IMR-90 (cell line): ENCODE measurements around the gene PIK3C2B. TPM values are rescaled to one million over a fixed set of nuclear protein-coding genes. Genes with fewer than 3 reads are reported as not detected.
A peak's percentile ranks its signal among the peaks of the same experiment; 100 is the strongest.

ENCODE experiments used
- ATAC-seq: fragments of 200-7000 bp; cut with Tn5 transposase; 2 replicates; pipeline ENCODE4 v1.9.1; 2020; ENCODE audit warnings: low read depth, mild to moderate bottlenecking, moderate library complexity
- BruUV-seq: library from RNA; stranded (reverse); fragments of 400-500 nt; replicated peaks from 2 replicates; lab custom pipeline; 2021; lab: Mats Ljungman, UMichigan
- CTCF ChIA-PET: fragments of 300-600 bp; formaldehyde crosslinking; extraction: SDS; loops from one replicate; lab custom pipeline; 2021; ENCODE audit warnings: antibody characterized with exemption; lab: Yijun Ruan, JAX
- POLR2A ChIA-PET: fragments of 300-600 bp; sonication (Branson Sonifier 250); formaldehyde crosslinking; loops from one replicate; lab custom pipeline; 2022; ENCODE audit warnings: antibody characterized with exemption; ENCODE audit not compliant: unreplicated experiment; lab: Charles Lee
- DNase-seq: peaks from one replicate; pipeline ENCODE4 v3.0.0; 2013
- H2AFZ ChIP-seq: replicated peaks from 2 replicates; pipeline ENCODE3; 2013; ENCODE audit warnings: low read length, mild to moderate bottlenecking; ENCODE audit not compliant: poor library complexity
- H2AK5ac ChIP-seq: 2 replicates; pipeline ENCODE4 v1.6.1; 2013; ENCODE audit warnings: low read depth, low read length, inconsistent platforms
- H2AK9ac ChIP-seq: replicated peaks from 2 replicates; pipeline ENCODE3; 2013; ENCODE audit warnings: mild to moderate bottlenecking, low read depth, low read length, moderate library complexity; ENCODE audit not compliant: poor library complexity
- H2BK120ac ChIP-seq: 2 replicates; pipeline ENCODE4 v1.6.1; 2013; ENCODE audit warnings: low read depth, low read length, inconsistent platforms
- H2BK15ac ChIP-seq: 3 replicates; pipeline ENCODE4 v1.6.1; 2013; ENCODE audit warnings: low read depth, low read length, inconsistent platforms
- H2BK20ac ChIP-seq: 2 replicates; pipeline ENCODE4 v1.6.1; 2013; ENCODE audit warnings: low read depth, mild to moderate bottlenecking, inconsistent platforms, low read length, moderate library complexity
- H2BK5ac ChIP-seq: 2 replicates; pipeline ENCODE4 v1.6.1; 2013; ENCODE audit warnings: mild to moderate bottlenecking, low read depth, low read length, inconsistent platforms; ENCODE audit not compliant: poor library complexity, severe bottlenecking
- H3K14ac ChIP-seq: replicated peaks from 2 replicates; pipeline ENCODE4 v1.6.1; 2013; ENCODE audit warnings: low read depth, low read length, inconsistent platforms
- H3K18ac ChIP-seq: 2 replicates; pipeline ENCODE4 v1.6.1; 2013; ENCODE audit warnings: low read depth, low read length, control low read depth
- H3K23ac ChIP-seq: 2 replicates; pipeline ENCODE4 v1.6.1; 2013; ENCODE audit warnings: low read depth, low read length, inconsistent platforms
- H3K27ac ChIP-seq: 2 replicates; pipeline ENCODE4 v1.5.1; 2013; ENCODE audit warnings: mild to moderate bottlenecking, control low read depth, low read length; ENCODE audit not compliant: insufficient read depth
- H3K27me3 ChIP-seq: 2 replicates; pipeline ENCODE4 v1.6.1; 2013; ENCODE audit warnings: low read length; ENCODE audit not compliant: control insufficient read depth, insufficient read depth
- H3K36me3 ChIP-seq: 2 replicates; pipeline ENCODE4 v1.6.1; 2013; ENCODE audit warnings: low read length, mixed read lengths; ENCODE audit not compliant: control insufficient read depth, insufficient read depth
- H3K4ac ChIP-seq: 2 replicates; pipeline ENCODE4 v1.6.1; 2013; ENCODE audit warnings: low read depth, low read length, inconsistent platforms
- H3K4me1 ChIP-seq: 2 replicates; pipeline ENCODE4 v1.6.1; 2013; ENCODE audit warnings: low read length, mixed read lengths; ENCODE audit not compliant: control insufficient read depth, insufficient read depth
- H3K4me2 ChIP-seq: 2 replicates; pipeline ENCODE4 v1.6.1; 2013; ENCODE audit warnings: low read depth, mild to moderate bottlenecking, control low read depth, low read length, moderate library complexity
- H3K4me3 ChIP-seq: 2 replicates; pipeline ENCODE4 v1.5.1; 2013; ENCODE audit warnings: low read depth, mild to moderate bottlenecking, control low read depth, low read length, moderate library complexity; ENCODE audit not compliant: insufficient read depth
- H3K56ac ChIP-seq: 2 replicates; pipeline ENCODE4 v1.6.1; 2013; ENCODE audit warnings: low read length, inconsistent platforms; ENCODE audit not compliant: insufficient read depth; ENCODE audit errors: extremely low read depth
- H3K79me1 ChIP-seq, 2 experiments: 2 replicates each; pipeline ENCODE4 v1.6.1; 2013; ENCODE audit warnings: low read length in 2 of 2, inconsistent platforms in 1 of 2, low read depth in 1 of 2
- H3K9ac ChIP-seq: 2 replicates; pipeline ENCODE4 v1.6.1; 2013; ENCODE audit warnings: low read depth, low read length, control low read depth
- H3K9me1 ChIP-seq: 2 replicates; pipeline ENCODE4 v1.6.1; 2013; ENCODE audit warnings: low read length, inconsistent platforms; ENCODE audit not compliant: insufficient read depth
- H3K9me3 ChIP-seq: 2 replicates; pipeline ENCODE4 v1.6.1; 2013; ENCODE audit warnings: low read length; ENCODE audit not compliant: control insufficient read depth, insufficient read depth
- H4K20me1 ChIP-seq: 2 replicates; pipeline ENCODE4 v1.6.1; 2013; ENCODE audit warnings: low read length, inconsistent platforms; ENCODE audit not compliant: insufficient read depth
- H4K5ac ChIP-seq: 2 replicates; pipeline ENCODE4 v1.6.1; 2013; ENCODE audit warnings: mild to moderate bottlenecking, low read depth, low read length, control low read depth
- H4K8ac ChIP-seq, 2 experiments: 2 replicates each; pipeline ENCODE4 v1.6.1; 2013; ENCODE audit warnings: low read depth in 2 of 2, low read length in 2 of 2, control low read depth in 1 of 2, inconsistent platforms in 1 of 2
- H4K91ac ChIP-seq: 2 replicates; pipeline ENCODE4 v1.6.1; 2013; ENCODE audit warnings: low read depth, low read length, inconsistent platforms; ENCODE audit not compliant: insufficient read depth
- CHD1 ChIP-seq: IDR thresholded peaks from 2 replicates; pipeline ENCODE4 v1.6.1; 2012; ENCODE audit warnings: low read depth, low read length, improper control_type of control experiment
- FOS ChIP-seq: fragments of 150-350 bp; IDR thresholded peaks from 2 replicates; pipeline ENCODE4 v1.6.1; 2016; ENCODE audit warnings: low read depth, low read length
- MAZ ChIP-seq: IDR thresholded peaks from 2 replicates; pipeline ENCODE4 v1.6.1; 2012; ENCODE audit warnings: low read depth, mild to moderate bottlenecking, low read length, improper control_type of control experiment, moderate library complexity, borderline replicate concordance
- MXI1 ChIP-seq: IDR thresholded peaks from 2 replicates; pipeline ENCODE4 v1.6.1; 2012; ENCODE audit warnings: low read depth, mild to moderate bottlenecking, low read length, moderate library complexity, borderline replicate concordance
- RAD21 ChIP-seq: IDR thresholded peaks from 2 replicates; pipeline ENCODE4 v1.6.1; 2012; ENCODE audit warnings: low read length, improper control_type of control experiment
- RCOR1 ChIP-seq: IDR thresholded peaks from 2 replicates; pipeline ENCODE4 v1.6.1; 2012; ENCODE audit warnings: mild to moderate bottlenecking, low read length, improper control_type of control experiment; ENCODE audit not compliant: insufficient replicate concordance
- SMC3 ChIP-seq: fragments of 150-350 bp; IDR thresholded peaks from 2 replicates; pipeline ENCODE4 v1.6.1; 2016; ENCODE audit warnings: low read depth, mild to moderate bottlenecking, antibody characterized with exemption, low read length, moderate library complexity
- WGBS, 2 experiments: methylation state at CpG; one replicate each; pipeline versions ENCODE4 v1.1.5 to v1.1.7; 2013; ENCODE audit warnings: missing lambda C conversion rate in 2 of 2; ENCODE audit not compliant: insufficient read length in 1 of 2; ENCODE audit errors: extremely low coverage in 2 of 2; 5-methylcytosine and 5-hydroxymethylcytosine counted together
- dilution Hi-C: fragments of 300-500 bp; cut with HindIII; formaldehyde crosslinking; loops from one replicate; pipeline ENCODE4 v1.14.3; 2018; ENCODE audit warnings: low sequenced_read_pairs; ENCODE audit not compliant: unreplicated experiment
- in situ Hi-C: fragments of 300-500 bp; cut with MboI; formaldehyde crosslinking; loops from 3 replicates; pipeline ENCODE4 v1.14.3; 2019; ENCODE audit warnings: low sequenced_read_pairs, inconsistent platforms, mixed read lengths
- intact Hi-C: fragments of 100-400 bp; cut with micrococcal nuclease; formaldehyde crosslinking; loops from 2 replicates; pipeline ENCODE4 v1.10.0; 2022
- polyA plus RNA-seq, 3 experiments: library from polyadenylated mRNA; depleted of rRNA; stranded (reverse); fragments of >200 nt; gene quantifications; 2 replicates each; pipeline ENCODE4 v1.2.3, GENCODE V29; 2012; ENCODE audit warnings: low replicate concordance in 1 of 3
- total RNA-seq: library from RNA; depleted of rRNA; stranded (reverse); fragments of >200 nt; gene quantifications from 2 replicates; pipeline ENCODE4 v1.2.3, GENCODE V29; 2012
- TF ChIP-seq, protein P1 (sequence below): fragments of 150-350 bp; IDR thresholded peaks from 2 replicates; pipeline ENCODE4 v1.6.1; 2017; ENCODE audit warnings: mild to moderate bottlenecking, antibody characterized with exemption, low read length, low read depth
- TF ChIP-seq, protein P2 (sequence below): conservative IDR thresholded peaks from 2 replicates; pipeline ENCODE4 v1.5.1; 2012; ENCODE audit warnings: mild to moderate bottlenecking, low read depth, low read length, improper control_type of control experiment

Gene PIK3C2B
- total and polyA plus RNA-seq, 2 of the 4 experiments (the other 2 are of a cell fraction) = 1.1 to 2.9 TPM

DNA sequence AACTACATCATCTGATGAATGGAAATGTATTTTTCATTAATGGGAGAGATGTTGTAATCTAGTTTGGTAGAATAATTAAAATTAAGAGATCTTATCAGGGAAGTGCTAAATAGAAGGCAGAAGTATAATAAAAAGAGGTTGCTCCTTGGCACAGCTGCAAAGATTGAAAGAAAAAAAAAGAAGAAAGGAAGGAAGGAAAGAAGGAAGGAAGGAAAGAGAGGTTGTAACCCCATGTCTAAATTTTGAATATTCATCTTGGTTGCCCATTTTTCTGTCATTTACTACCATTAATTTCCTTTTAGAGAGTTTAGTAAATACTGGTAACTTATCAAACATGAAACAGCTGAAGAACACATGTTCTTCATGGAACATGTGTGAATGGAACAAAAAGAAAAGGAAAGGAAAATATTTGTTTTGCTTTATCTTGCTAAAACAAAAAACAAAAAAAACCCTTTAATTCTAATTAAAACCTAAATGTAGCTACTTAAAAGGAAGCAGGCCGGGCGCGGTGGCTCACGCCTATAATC is 11.1 kb upstream of the PIK3C2B start:
- Histone ChIP-seq H3K14ac (no peak overlapping the region; the same call in 1 of the 2 replicates), H2BK15ac (no peak overlapping the region), H2AK9ac (no peak overlapping the region), H2BK5ac (no peak overlapping the region), H4K20me1 (peaks cover 3% of the 10 kb centered on the region; the same call in 1 of the 2 replicates), H3K18ac (no peak overlapping the region), H2AFZ (peak overlapping the region; percentile 57), H2BK20ac (no peak overlapping the region), H3K27me3 (peaks cover 2% of the 10 kb centered on the region; the same call in 1 of the 2 replicates), H3K4me1 (no peaks in the 10 kb centered on the region), H3K9ac (peak overlapping the region; percentile 45; the same call in 1 of the 2 replicates), H3K36me3 (no peaks in the 10 kb centered on the region), H3K79me1 (no peaks in the 10 kb centered on the region), H2AK5ac (no peak overlapping the region), H4K91ac (no peak overlapping the region), H3K9me3 (no peaks in the 10 kb centered on the region), H3K23ac (peak overlapping the region; percentile 34), H2BK120ac (no peak overlapping the region), H3K9me1 (0 out of 2 replicates have a peak, but pooled peaks cover 3% of the 10 kb centered on the region), H3K27ac (peak overlapping the region; percentile 38), H4K5ac (no peak overlapping the region), H3K4me2 (peak overlapping the region; percentile 7), H3K4me3 (peak overlapping the region; percentile 64), H4K8ac (0 out of 4 replicates have a peak overlapping the region, but pooled peaks of 1 of the 2 experiments have one; percentile 24), H3K4ac (no peak overlapping the region; the same call in 1 of the 2 replicates), H3K56ac (no peak overlapping the region)
- no peak for TF ChIP-seq RAD21
- TF ChIP-seq, protein P1, sequence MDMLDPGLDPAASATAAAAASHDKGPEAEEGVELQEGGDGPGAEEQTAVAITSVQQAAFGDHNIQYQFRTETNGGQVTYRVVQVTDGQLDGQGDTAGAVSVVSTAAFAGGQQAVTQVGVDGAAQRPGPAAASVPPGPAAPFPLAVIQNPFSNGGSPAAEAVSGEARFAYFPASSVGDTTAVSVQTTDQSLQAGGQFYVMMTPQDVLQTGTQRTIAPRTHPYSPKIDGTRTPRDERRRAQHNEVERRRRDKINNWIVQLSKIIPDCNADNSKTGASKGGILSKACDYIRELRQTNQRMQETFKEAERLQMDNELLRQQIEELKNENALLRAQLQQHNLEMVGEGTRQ = no peak
- no peak for TF ChIP-seq MXI1
- TF ChIP-seq MAZ = no peak
- TF ChIP-seq RCOR1 = no peak
- TF ChIP-seq FOS = no peak
- no peak for TF ChIP-seq CHD1
- TF ChIP-seq SMC3 = no peak
- TF ChIP-seq, protein P2, sequence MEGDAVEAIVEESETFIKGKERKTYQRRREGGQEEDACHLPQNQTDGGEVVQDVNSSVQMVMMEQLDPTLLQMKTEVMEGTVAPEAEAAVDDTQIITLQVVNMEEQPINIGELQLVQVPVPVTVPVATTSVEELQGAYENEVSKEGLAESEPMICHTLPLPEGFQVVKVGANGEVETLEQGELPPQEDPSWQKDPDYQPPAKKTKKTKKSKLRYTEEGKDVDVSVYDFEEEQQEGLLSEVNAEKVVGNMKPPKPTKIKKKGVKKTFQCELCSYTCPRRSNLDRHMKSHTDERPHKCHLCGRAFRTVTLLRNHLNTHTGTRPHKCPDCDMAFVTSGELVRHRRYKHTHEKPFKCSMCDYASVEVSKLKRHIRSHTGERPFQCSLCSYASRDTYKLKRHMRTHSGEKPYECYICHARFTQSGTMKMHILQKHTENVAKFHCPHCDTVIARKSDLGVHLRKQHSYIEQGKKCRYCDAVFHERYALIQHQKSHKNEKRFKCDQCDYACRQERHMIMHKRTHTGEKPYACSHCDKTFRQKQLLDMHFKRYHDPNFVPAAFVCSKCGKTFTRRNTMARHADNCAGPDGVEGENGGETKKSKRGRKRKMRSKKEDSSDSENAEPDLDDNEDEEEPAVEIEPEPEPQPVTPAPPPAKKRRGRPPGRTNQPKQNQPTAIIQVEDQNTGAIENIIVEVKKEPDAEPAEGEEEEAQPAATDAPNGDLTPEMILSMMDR = no peak
- BruUV-seq = no TSS peak
- no CpG with 5 or more reads among the region's 4 CpGs for WGBS, 2 experiments
- CTCF ChIA-PET = interaction anchor here (0.6 to 2.7 kb wide), 4 partner anchors 28 to 301 kb away, joined by 3 to 9 read pairs (median 6); no protein-coding TSS in a partner anchor
- in situ Hi-C loops (no loop called here), intact Hi-C loops (loop anchor here (2.0 kb wide), 1 partner anchor 301 kb away; no protein-coding TSS in a partner anchor), dilution Hi-C loops (no loop called here)
- DNase-seq (no peak), ATAC-seq (no peak)
- POLR2A ChIA-PET = no interaction called here
